D721Med (cell line): ENCODE data around the gene FJX1.
"Not testable (repeated sequence)": the region's sequence is repeated elsewhere in the genome, so short reads cannot be mapped to it uniquely, and the experiment has no call there.

Experiments
- DNase-seq: peaks from one replicate; pipeline ENCODE4 v3.0.0; 2011; ENCODE audit warnings: low spot score; ENCODE audit not compliant: insufficient read length
- FAIRE-seq: peaks from 2 replicates; lab custom pipeline; 2011; peaks lifted over from hg19 to GRCh38; lab: Jason Lieb, UNC
- CTCF ChIP-seq: IDR thresholded peaks from 2 replicates; pipeline ENCODE4 v1.5.1; 2012; ENCODE audit warnings: mild to moderate bottlenecking, control low read depth; ENCODE audit not compliant: insufficient read depth; ENCODE audit errors: missing control alignments

Gene FJX1

GRCh38 chr11:35663408-35663702 lies 45.1 kb downstream of the FJX1 start:
- TF ChIP-seq CTCF: no peak
- no peak for FAIRE-seq
- no peak for DNase-seq

- no peak for DNase-seq
- FAIRE-seq: no peak
- TF ChIP-seq CTCF: no peak
These were observed 46.7 kb downstream of the FJX1 start for GRCh38 chr11:35664977-35665441.

DNA sequence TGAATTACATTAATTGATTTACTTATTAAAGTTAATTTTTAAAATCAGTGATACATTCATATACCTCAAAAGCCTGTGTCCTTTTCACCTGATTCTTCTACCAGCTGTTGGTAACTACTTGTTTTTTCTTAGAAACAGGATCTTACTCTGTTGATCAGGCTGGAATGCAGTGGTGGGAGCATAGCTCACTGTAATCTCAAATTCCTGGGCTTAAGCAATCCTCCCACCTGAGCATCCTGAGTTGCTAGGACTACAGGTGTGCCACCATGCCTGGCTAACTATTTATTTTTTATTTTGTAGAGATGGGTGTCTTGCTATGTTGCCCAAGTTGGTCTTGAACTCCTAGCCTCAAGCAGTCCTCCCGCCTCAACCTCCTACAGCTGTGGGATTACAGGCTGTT lies 49.0 kb downstream of the FJX1 start:
- no peak for TF ChIP-seq CTCF

DNA sequence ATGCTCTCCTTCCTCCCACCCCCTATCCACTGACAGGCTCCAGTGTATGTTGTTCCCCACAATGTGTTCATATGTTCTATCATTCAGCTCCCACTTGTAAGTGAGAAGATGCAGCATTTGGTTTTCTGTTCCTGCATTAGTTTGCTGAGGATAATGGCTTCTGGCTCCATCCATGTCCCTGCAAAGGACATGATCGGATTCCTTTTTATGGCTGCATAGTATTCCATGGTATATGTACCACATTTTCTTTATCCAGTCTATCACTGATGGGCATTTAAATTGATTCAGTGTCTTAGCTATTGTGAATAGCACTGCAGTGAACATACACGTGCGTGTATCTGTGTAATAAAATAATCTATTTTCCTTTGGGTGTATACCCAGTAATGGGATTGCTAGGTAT lies 50.1 kb downstream of the FJX1 start:
- DNase-seq, FAIRE-seq: not testable (repeated sequence)

More for the DNA sequence above, 49.0 kb downstream of the FJX1 start:
- DNase-seq: no peak
- FAIRE-seq: no peak
